HTR-8/SVneo (cell line): ENCODE data around the gene MBTD1.
"Not testable (repeated sequence)": the region's sequence is repeated elsewhere in the genome, so short reads cannot be mapped to it uniquely, and the experiment has no call there.

Source experiments
- DNase-seq: peaks from one replicate; pipeline ENCODE4 v3.0.0; 2011; ENCODE audit warnings: low spot score, mixed read lengths; ENCODE audit not compliant: insufficient read length
- FAIRE-seq: peaks from 2 replicates; lab custom pipeline; 2011; peaks lifted over from hg19 to GRCh38; lab: Jason Lieb, UNC

The MBTD1 gene

DNA sequence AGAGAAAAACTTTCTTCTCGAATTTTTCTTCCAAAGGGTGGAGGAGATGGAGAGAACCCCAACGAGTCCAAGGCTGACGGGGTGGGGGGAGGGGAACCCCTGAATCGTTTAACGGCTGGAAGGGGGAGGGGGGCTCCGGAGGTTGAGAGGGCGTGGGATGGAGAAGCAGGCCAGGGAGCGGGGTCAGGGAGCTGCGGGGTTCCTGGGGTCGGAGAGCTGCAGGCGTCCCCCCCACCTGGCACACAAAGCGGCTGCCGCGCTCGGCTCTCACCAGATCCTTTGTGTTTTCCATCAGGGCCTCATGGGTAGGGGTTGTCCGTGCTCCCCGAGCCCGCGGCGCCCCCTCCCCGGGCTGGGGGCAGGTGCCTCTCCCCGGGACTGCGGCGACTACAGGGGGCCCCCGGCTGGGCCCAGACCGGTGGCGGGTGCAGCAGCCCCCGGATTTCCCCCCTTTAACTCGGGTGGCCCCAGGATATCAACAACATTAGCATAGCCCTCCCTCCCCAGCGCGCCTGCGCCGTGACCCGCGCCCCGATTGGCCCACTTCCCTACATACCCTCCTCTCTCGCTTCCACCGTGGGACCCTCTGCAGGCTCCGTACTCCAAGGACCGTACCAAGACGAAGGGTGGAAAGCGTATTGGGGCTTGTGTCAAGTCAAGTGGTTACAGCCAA is at the start of gene MBTD1:
MBTD1 (minus strand) TSS at position 486 of the 673 bp plus-strand sequence. CDS start 34,888 bp downstream, outside the sequence.
- no peak for FAIRE-seq
- DNase-seq: peak; percentile 100

GRCh38 chr17:51305182-51305581 is 45.3 kb upstream of the MBTD1 start:
- DNase-seq (no peak), FAIRE-seq (no peak)

DNA sequence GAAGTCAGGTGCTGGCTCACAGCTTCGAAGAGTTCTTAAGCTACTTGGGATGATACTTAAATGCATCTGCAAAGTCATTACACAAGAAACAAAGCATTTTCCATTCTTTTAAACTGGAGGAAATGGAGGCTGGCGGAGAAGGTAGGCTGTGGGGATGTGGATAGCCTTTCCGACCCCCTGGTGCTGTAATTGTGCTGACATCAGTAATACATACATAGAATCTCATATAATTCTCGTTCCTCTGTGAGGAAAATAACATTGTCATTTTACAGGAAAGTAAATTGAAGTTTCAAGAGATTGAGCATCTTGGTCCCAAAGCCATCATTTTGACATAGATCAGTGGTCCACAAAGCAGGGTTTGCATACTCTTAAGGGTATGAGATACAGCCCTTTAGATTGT is 40.0 kb upstream of the MBTD1 start:
- FAIRE-seq (no peak), DNase-seq (no peak)

- peak; percentile 53 for DNase-seq
- FAIRE-seq: no peak
Observed at GRCh38 chr17:51298508-51299371, 38.9 kb upstream of the MBTD1 start.

DNA sequence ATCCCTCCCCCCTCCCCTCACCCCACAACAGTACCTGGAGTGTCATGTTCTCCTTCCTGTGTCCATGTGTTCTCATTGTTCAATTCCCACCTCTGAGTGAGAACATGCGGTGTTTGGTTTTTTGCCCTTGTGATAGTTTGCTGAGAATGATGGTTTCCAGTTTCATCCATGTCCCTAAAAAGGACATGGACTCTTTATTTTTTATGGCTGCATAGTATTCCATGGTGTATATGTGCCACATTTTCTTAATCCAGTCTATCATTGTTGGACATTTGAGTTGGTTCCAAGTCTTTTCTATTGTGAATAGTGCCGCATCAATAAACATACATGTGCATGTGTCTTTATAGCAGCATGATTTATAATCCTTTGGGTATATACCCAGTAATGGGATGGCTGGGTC is 34.5 kb upstream of the MBTD1 start:
- not testable (repeated sequence) for DNase-seq, FAIRE-seq

GRCh38 chr17:51289696-51290111 is 29.9 kb upstream of the MBTD1 start:
- DNase-seq: no peak
- no peak for FAIRE-seq

DNA sequence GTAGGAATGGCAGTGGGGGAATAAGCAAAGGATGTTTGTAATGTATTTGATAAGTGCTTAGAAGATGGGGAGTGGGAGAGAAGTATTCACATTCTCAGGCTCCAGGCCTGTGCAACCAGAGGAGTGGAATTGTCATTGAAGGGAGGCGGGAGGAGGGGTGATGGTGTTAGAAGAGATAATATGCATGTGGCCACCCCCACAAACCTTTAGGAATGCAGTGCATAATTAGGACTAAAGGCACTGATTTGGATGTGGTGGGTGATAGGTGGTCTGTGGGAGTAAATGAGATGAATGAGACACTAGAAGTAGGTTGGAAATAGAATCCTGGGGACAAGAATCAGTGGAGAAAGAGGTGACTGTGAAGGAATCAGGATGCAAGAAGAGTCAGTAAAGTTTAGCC is 27.6 kb upstream of the MBTD1 start:
- DNase-seq: no peak
- peak; percentile 38 for FAIRE-seq

DNA sequence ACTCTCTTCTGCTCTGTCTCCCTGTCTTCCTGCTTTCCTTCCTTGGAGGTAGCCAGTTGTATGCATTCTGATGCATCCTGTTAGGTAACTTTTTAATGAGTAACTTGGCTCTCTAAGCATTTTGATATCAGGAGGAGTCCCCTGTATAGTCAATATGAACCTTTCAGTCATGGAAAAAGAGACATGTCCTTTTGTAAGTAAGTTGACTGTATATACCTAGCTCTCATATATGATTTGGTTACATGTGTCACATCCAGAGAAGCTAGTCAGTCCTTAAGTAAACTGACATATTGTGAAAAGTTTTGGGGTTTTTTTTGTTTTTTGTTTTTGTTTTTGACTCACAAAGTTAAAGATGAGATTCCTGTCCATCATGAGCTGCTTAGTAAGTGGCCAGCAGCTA is 19.3 kb upstream of the MBTD1 start:
- DNase-seq: no peak
- FAIRE-seq: no peak

DNA sequence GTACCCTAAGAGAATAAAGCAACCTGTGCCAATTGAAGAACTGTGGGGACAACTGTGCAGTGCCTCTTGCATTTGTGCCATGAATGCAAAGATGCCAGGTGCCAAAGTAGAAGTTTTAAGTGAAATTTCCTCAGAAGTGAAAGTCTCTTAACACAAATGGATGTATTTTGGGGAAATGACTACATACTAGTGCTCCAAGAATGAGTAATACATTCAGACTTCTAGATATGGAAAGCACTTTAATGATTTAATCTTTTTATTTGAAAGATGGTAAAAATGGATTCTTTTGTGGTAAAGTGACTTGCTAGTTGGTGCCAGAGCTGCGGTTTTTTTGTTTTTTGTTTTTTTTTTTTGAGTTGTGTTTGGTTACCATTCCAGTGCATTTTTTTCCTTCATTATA is 15.5 kb upstream of the MBTD1 start:
- FAIRE-seq: no peak

GRCh38 chr17:51272812-51273211 is 13.0 kb upstream of the MBTD1 start:
- no peak for DNase-seq
- FAIRE-seq: no peak

More for the DNA sequence above, 15.5 kb upstream of the MBTD1 start:
- DNase-seq: no peak

GRCh38 chr17:51270636-51271035 is 10.8 kb upstream of the MBTD1 start:
- DNase-seq (no peak), FAIRE-seq (peak; percentile 71)

- no peak for FAIRE-seq
Observed at GRCh38 chr17:51269991-51270390, 10.1 kb upstream of the MBTD1 start.

GRCh38 chr17:51264466-51264865 is 4.6 kb upstream of the MBTD1 start:
- FAIRE-seq, DNase-seq: not testable (repeated sequence)

More at GRCh38 chr17:51269991-51270390, 10.1 kb upstream of the MBTD1 start:
- no peak for DNase-seq

DNA sequence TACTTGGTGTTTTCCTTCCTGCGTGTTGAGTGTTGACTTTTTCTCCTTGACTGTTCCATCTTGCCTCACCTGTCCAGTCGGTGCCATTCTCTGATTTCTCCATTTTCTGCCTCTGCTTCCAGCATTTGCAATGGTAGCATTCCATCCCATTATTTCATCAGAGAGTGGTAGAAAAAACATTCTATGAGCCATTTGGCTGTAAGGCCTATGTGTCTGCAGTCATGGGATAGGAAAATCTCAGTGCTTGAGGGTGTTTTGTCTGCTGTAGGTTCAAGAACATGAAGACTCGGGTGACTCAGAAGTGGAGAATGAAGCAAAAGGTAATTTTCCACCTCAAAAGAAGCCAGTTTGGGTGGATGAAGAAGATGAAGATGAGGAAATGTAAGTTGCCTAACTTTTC is 3.2 kb upstream of the MBTD1 start:
- DNase-seq (no peak), FAIRE-seq (no peak)

GRCh38 chr17:51261024-51261963 is 1.4 kb upstream of the MBTD1 start:
- peak; percentile 66 for DNase-seq
- no peak for FAIRE-seq

GRCh38 chr17:51260237-51261023 is 581 bp upstream of the MBTD1 start, which contains the start of gene UTP18:
TSS of gene UTP18 (plus strand) at chr17:51260546. CDS start at chr17:51260585, 39 bp downstream.
- DNase-seq (peak; percentile 96), FAIRE-seq (peak; percentile 95)

DNA sequence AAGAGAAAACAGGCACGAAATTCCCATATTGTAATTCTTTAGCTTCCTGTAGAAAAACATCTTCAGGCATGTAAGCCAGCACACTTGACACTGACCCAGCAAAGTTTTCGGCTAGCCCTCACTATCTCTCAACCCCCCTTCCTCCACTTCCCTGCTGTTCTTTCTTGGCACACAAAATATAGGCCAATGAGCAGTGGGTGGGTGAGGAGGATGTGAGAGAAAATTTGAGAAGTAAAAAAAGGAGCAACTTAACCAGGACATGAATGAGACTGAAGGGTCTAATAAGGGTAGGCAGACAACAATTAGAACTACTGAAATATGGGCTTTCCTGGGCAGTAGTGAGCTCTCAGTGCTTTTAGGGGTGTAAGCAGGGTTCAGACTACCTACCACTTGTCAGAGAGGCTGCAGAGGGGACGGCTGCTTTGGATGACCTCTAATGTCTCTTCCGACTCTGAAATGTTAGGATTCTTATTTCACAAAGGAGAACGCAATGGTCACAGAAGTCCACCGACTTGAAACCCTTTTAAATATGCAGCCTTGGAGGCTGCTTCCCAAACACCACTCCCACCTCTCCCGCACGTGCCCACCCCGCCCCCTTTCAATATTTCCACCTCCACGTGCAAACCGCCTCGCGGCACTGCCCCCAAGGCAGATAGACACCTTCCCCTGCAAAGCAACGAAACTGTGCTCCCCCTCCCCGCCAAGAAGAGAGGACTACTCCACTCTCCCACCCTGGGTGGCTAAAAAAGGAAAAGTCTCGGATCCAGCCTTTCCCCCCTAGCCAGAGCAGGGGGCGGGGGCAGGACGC is 889 bp downstream of the MBTD1 start:
- DNase-seq (peak; percentile 15), FAIRE-seq (no peak)
